Nephron progenitor cell (in vitro differentiated cells): ENCODE measurements around the gene RTL1.

ENCODE experiments used
- DNase-seq: peaks from one replicate; pipeline ENCODE4 v3.0.0; 2021
- H3K27ac Mint-ChIP-seq: 2 replicates; pipeline ENCODE4 v1.8.0; 2021; ENCODE audit warnings: mild to moderate bottlenecking, moderate library complexity, mixed read lengths
- H3K27me3 Mint-ChIP-seq: 2 replicates; pipeline ENCODE4 v1.8.0; 2021; ENCODE audit warnings: mild to moderate bottlenecking, low read depth, mixed read lengths; ENCODE audit not compliant: poor library complexity
- H3K36me3 Mint-ChIP-seq: 2 replicates; pipeline ENCODE4 v1.8.0; 2021; ENCODE audit warnings: low read depth, mixed read lengths
- H3K4me1 Mint-ChIP-seq: 2 replicates; pipeline ENCODE4 v1.8.0; 2021; ENCODE audit warnings: mixed read lengths
- H3K4me3 Mint-ChIP-seq: 2 replicates; pipeline ENCODE4 v1.8.0; 2021; ENCODE audit warnings: mild to moderate bottlenecking, moderate library complexity, mixed read lengths
- H3K9me3 Mint-ChIP-seq: 2 replicates; pipeline ENCODE4 v1.8.0; 2021; ENCODE audit warnings: mild to moderate bottlenecking, moderate library complexity, mixed read lengths
- CTCF ChIP-seq: fragments of 200-600 bp; sonication (generic); IDR thresholded peaks from 2 replicates; pipeline ENCODE4 v1.5.0; 2021; ENCODE audit warnings: antibody characterized with exemption

Gene RTL1

GRCh38 chr14:100854435-100854834, 49.1 kb downstream of the RTL1 start:
- Mint-ChIP-seq H3K4me1 (peaks cover 54% of the 10 kb centered on the region), H3K27ac (no peak overlapping the region), H3K4me3 (no peak overlapping the region), H3K27me3 (peaks cover 17% of the 10 kb centered on the region), H3K9me3 (no peaks in the 10 kb centered on the region), H3K36me3 (no peaks in the 10 kb centered on the region)
- TF ChIP-seq CTCF = no peak
- no peak for DNase-seq

GRCh38 chr14:100851946-100852620, 51.4 kb downstream of the RTL1 start:
- H3K4me1 Mint-ChIP-seq = peaks cover 33% of the 10 kb centered on the region
- no peaks in the 10 kb centered on the region for H3K9me3 Mint-ChIP-seq
- no peak overlapping the region for H3K4me3 Mint-ChIP-seq
- no peak for DNase-seq
- no peaks in the 10 kb centered on the region for H3K36me3 Mint-ChIP-seq
- H3K27me3 Mint-ChIP-seq = peaks cover 17% of the 10 kb centered on the region
- no peak overlapping the region for H3K27ac Mint-ChIP-seq
- no peak for TF ChIP-seq CTCF

- DNase-seq = no peak
- Mint-ChIP-seq H3K9me3 (no peaks in the 10 kb centered on the region), H3K27me3 (peaks cover 12% of the 10 kb centered on the region), H3K4me3 (no peak overlapping the region), H3K36me3 (no peaks in the 10 kb centered on the region), H3K27ac (no peak overlapping the region), H3K4me1 (peaks cover 28% of the 10 kb centered on the region)
- no peak for TF ChIP-seq CTCF
Measured at GRCh38 chr14:100851586-100851916, 52.0 kb downstream of the RTL1 start.

GRCh38 chr14:100850841-100851585, 52.5 kb downstream of the RTL1 start:
- Mint-ChIP-seq H3K27ac (no peak overlapping the region), H3K36me3 (no peaks in the 10 kb centered on the region), H3K27me3 (peaks cover 12% of the 10 kb centered on the region), H3K4me1 (peaks cover 22% of the 10 kb centered on the region), H3K9me3 (no peaks in the 10 kb centered on the region), H3K4me3 (no peak overlapping the region)
- TF ChIP-seq CTCF = peak; percentile 56
- peak; percentile 66 for DNase-seq

GRCh38 chr14:100849115-100849781, 54.3 kb downstream of the RTL1 start:
- no peak for TF ChIP-seq CTCF
- Mint-ChIP-seq H3K9me3 (no peaks in the 10 kb centered on the region), H3K27me3 (peaks cover 2% of the 10 kb centered on the region), H3K4me3 (no peak overlapping the region), H3K27ac (no peak overlapping the region), H3K36me3 (no peaks in the 10 kb centered on the region), H3K4me1 (peaks cover 15% of the 10 kb centered on the region)
- DNase-seq = no peak
